ENCODE data around the gene SLC35A2. TPM values are rescaled to one million over a fixed set of nuclear protein-coding genes. Genes with fewer than 3 reads are reported as not detected.

The SLC35A2 gene
- total RNA-seq, 2 donors from 2014 or later = 12.8 to 30.7 TPM

GRCh38 chrX:48935301-48935670, 23.8 kb upstream of the SLC35A2 start:
- Histone ChIP-seq H3K27me3 (replicated peaks; ENCODE audit: insufficient read depth) (no peaks in the 10 kb centered on the region), H3K36me3 (no peaks in the 10 kb centered on the region), H3K4me3 (no peak overlapping the region), H3K27ac (no peak overlapping the region), H3K9me3 (no peaks in the 10 kb centered on the region), H3K4me1 (ENCODE audit: control insufficient read depth in 1 of 2, low read depth in 2 of 2) (peaks cover 0 to 5% of the 10 kb centered on the region in 2 donors)
- DNase-seq (ENCODE audit: low spot score) (no peak), ATAC-seq (ENCODE audit: insufficient number of reproducible peaks, low FRiP score, low read depth) (no peak)
- no peak for TF ChIP-seq CTCF (IDR thresholded peaks at IDR 0.05)

GRCh38 chrX:48934581-48935300, 23.3 kb upstream of the SLC35A2 start:
- DNase-seq (ENCODE audit: low spot score) = no peak
- Histone ChIP-seq H3K4me1 (ENCODE audit: control insufficient read depth in 1 of 2, low read depth in 2 of 2) (peaks cover 0 to 5% of the 10 kb centered on the region in 2 donors), H3K36me3 (no peaks in the 10 kb centered on the region), H3K27me3 (replicated peaks; ENCODE audit: insufficient read depth) (no peaks in the 10 kb centered on the region), H3K9me3 (no peaks in the 10 kb centered on the region), H3K4me3 (no peak overlapping the region), H3K27ac (no peak overlapping the region)
- ATAC-seq (ENCODE audit: insufficient number of reproducible peaks, low FRiP score, low read depth) = no peak
- TF ChIP-seq CTCF (IDR thresholded peaks at IDR 0.05) = no peak

GRCh38 chrX:48933757-48934156, 22.3 kb upstream of the SLC35A2 start:
- no peak overlapping the region for H3K27ac ChIP-seq
- no peaks in the 10 kb centered on the region for H3K4me1 ChIP-seq (ENCODE audit: control insufficient read depth in 1 of 2, low read depth in 2 of 2)
- no peak for DNase-seq (ENCODE audit: low spot score)
- no peak for TF ChIP-seq CTCF (IDR thresholded peaks at IDR 0.05)
- H3K36me3 ChIP-seq = no peaks in the 10 kb centered on the region
- H3K9me3 ChIP-seq = no peaks in the 10 kb centered on the region
- ATAC-seq (ENCODE audit: insufficient number of reproducible peaks, low FRiP score, low read depth) = no peak
- no peaks in the 10 kb centered on the region for H3K27me3 ChIP-seq (replicated peaks; ENCODE audit: insufficient read depth)
- no peak overlapping the region for H3K4me3 ChIP-seq

GRCh38 chrX:48927736-48928382, 16.4 kb upstream of the SLC35A2 start:
- TF ChIP-seq CTCF (IDR thresholded peaks at IDR 0.05) = no peak
- Histone ChIP-seq H3K9me3 (no peaks in the 10 kb centered on the region), H3K27ac (no peak overlapping the region), H3K36me3 (peaks cover 21% of the 10 kb centered on the region), H3K4me1 (ENCODE audit: control insufficient read depth in 1 of 2, low read depth in 2 of 2) (no peaks in the 10 kb centered on the region), H3K27me3 (replicated peaks; ENCODE audit: insufficient read depth) (no peaks in the 10 kb centered on the region), H3K4me3 (no peak overlapping the region)
- ATAC-seq (ENCODE audit: insufficient number of reproducible peaks, low FRiP score, low read depth) (no peak), DNase-seq (ENCODE audit: low spot score) (no peak)

- H3K9me3 ChIP-seq = no peaks in the 10 kb centered on the region
- H3K27me3 ChIP-seq (replicated peaks; ENCODE audit: insufficient read depth) = no peaks in the 10 kb centered on the region
- DNase-seq (ENCODE audit: low spot score) (no peak), ATAC-seq (ENCODE audit: insufficient number of reproducible peaks, low FRiP score, low read depth) (no peak)
- H3K27ac ChIP-seq = no peak overlapping the region
- H3K4me1 ChIP-seq (ENCODE audit: control insufficient read depth in 1 of 2, low read depth in 2 of 2) = no peaks in the 10 kb centered on the region
- peaks cover 24% of the 10 kb centered on the region for H3K36me3 ChIP-seq
- TF ChIP-seq CTCF (IDR thresholded peaks at IDR 0.05) = no peak
- no peak overlapping the region for H3K4me3 ChIP-seq
These were observed 15.7 kb upstream of the SLC35A2 start for GRCh38 chrX:48927123-48927522.
